T-cell (primary cell): ENCODE measurements around the gene PDGFD. TPM values are rescaled to one million over a fixed set of nuclear protein-coding genes. Genes with fewer than 3 reads are reported as not detected.

Source experiments
- ATAC-seq, 4 experiments: fragments of 200-7000 bp in 3 of 4; fragments of 150-1000 bp in 1 of 4; cut with Tn5 transposase; replicated peaks in 1 of 4; 1 replicate in 3 of 4; 2 replicates in 1 of 4; pipeline ENCODE4 v1.10.0; 2021; ENCODE audit warnings: moderate library complexity in 3 of 4, mild to moderate bottlenecking in 2 of 4, moderate number of reproducible peaks in 1 of 4
- CTCF ChIA-PET, 2 donors: fragments of 300-600 bp; sonication (Branson Sonifier 250); formaldehyde crosslinking; loops; one replicate each; lab custom pipeline; 2022; ENCODE audit warnings: antibody characterized with exemption in 2 of 2; lab: Charles Lee
- POLR2A ChIA-PET, 2 donors: fragments of 300-600 bp; sonication (Branson Sonifier 250); formaldehyde crosslinking; loops; one replicate each; lab custom pipeline; 2022; ENCODE audit warnings: antibody characterized with exemption in 2 of 2; lab: Charles Lee
- DNase-seq, 35 experiments: peaks; one replicate each; pipeline versions ENCODE4 v3.0.0 to v3.0.0-alpha.2; 2013 to 2023
- H3K27ac ChIP-seq: one replicate; pipeline ENCODE4 v1.5.1; 2013; ENCODE audit warnings: low read length
- H3K27me3 ChIP-seq, 2 experiments: replicated peaks in 1 of 2; 1 replicate in 1 of 2; 2 replicates in 1 of 2; pipeline versions ENCODE4 v1.6.1 to v1.7.0; 2013; ENCODE audit warnings: low read length in 1 of 2, mixed read lengths in 1 of 2; ENCODE audit not compliant: control insufficient read depth in 2 of 2, insufficient read depth in 2 of 2; ENCODE audit errors: extremely low read depth in 1 of 2
- H3K36me3 ChIP-seq, 2 donors: 1 replicate in 1 of 2; 2 replicates in 1 of 2; pipeline versions ENCODE4 v1.6.1 to v1.7.0; 2013; ENCODE audit warnings: low read length in 1 of 2; ENCODE audit not compliant: control insufficient read depth in 2 of 2, insufficient read depth in 1 of 2; ENCODE audit errors: extremely low read depth in 1 of 2
- H3K4me1 ChIP-seq, 2 experiments: 1 replicate in 1 of 2; 2 replicates in 1 of 2; pipeline versions ENCODE4 v1.6.1 to v1.7.0; 2013; ENCODE audit warnings: low read length in 2 of 2, mixed read lengths in 1 of 2; ENCODE audit not compliant: insufficient read depth in 2 of 2, control insufficient read depth in 1 of 2; ENCODE audit errors: extremely low read depth in 1 of 2
- H3K4me3 ChIP-seq, 2 donors: 1 replicate in 1 of 2; 2 replicates in 1 of 2; pipeline versions ENCODE4 v1.5.1 to v1.7.0; 2013; ENCODE audit warnings: mild to moderate bottlenecking in 2 of 2, low read length in 1 of 2, moderate library complexity in 1 of 2; ENCODE audit not compliant: control insufficient read depth in 1 of 2; ENCODE audit errors: extremely low read depth in 1 of 2
- H3K9me3 ChIP-seq: 2 replicates; pipeline ENCODE4 v1.7.0; 2013
- H3K27ac Mint-ChIP-seq, 2 donors: one replicate each; pipeline ENCODE4 v1.8.0; 2020 to 2021; ENCODE audit warnings: mild to moderate bottlenecking in 2 of 2, mixed read lengths in 2 of 2
- H3K27me3 Mint-ChIP-seq, 2 donors: one replicate each; pipeline ENCODE4 v1.8.0; 2021 to 2022; ENCODE audit warnings: mixed read lengths in 2 of 2
- H3K36me3 Mint-ChIP-seq: one replicate; pipeline ENCODE4 v1.8.0; 2021; ENCODE audit warnings: mixed read lengths
- H3K4me1 Mint-ChIP-seq, 3 donors: one replicate each; pipeline ENCODE4 v1.8.0; 2020 to 2022; ENCODE audit warnings: mixed read lengths in 3 of 3, mild to moderate bottlenecking in 1 of 3
- H3K4me3 Mint-ChIP-seq, 3 donors: one replicate each; pipeline ENCODE4 v1.8.0; 2020 to 2022; ENCODE audit warnings: mild to moderate bottlenecking in 3 of 3, mixed read lengths in 3 of 3, moderate library complexity in 3 of 3
- H3K9me3 Mint-ChIP-seq, 3 donors: one replicate each; pipeline ENCODE4 v1.8.0; 2020 to 2022; ENCODE audit warnings: mixed read lengths in 3 of 3
- WGBS: methylation state at CpG from one replicate; pipeline ENCODE4 v1.1.5; 2013; ENCODE audit warnings: missing lambda C conversion rate; ENCODE audit not compliant: insufficient coverage; 5-methylcytosine and 5-hydroxymethylcytosine counted together
- total RNA-seq, 35 experiments: library from RNA in 6 of 35; stranded (reverse) in 6 of 35; fragments of 120-200 nt in 1 of 35; gene quantifications; one replicate each; pipeline versions ENCODE4 v1.2.1 to v1.2.4 and lab custom pipeline; 2013 to 2026

The PDGFD gene
- total RNA-seq, 5 donors from 2014 or later (not counting 1 experiment from before 2014, with no cell fraction given): 0.35 to 2.9 (median 1.2) TPM

DNA sequence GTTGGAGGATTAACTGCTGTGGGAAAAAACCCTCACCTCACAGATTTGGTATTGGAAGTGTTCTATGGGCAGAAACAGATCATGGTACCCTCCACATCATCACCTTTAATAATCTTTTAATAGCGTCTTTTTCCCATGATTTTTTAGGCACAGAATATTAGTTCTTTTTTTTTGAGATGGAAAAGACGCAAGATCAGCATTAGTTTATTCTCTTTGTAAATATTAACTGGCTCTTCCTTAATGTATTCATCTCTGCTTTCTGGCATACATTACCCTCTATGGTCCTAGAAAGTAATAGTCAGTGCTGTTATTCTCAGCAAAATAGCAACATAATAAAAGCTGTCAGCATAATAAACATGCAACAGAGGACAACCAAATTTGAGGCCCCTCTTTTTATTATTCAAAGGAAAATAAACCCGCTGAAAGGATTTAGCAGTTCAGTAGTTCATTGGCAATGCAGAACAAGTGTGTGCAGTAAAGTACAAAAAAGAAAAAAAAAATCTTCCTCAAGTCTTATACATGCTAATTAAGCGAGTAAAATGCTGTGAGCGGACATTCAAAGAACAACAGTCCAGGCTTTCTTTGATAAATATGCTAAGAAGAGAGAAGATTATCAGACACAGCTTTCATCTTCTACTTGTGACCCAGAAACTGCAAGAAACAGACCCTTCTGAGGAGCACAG lies 165.0 kb downstream of the PDGFD start:
- no peaks in the 10 kb centered on the region for H3K36me3 Mint-ChIP-seq
- WGBS: no CpG with 5 or more reads among the region's 5 CpGs
- no peaks in the 10 kb centered on the region for H3K4me1 Mint-ChIP-seq
- POLR2A ChIA-PET: no interaction called here
- Histone ChIP-seq H3K27ac (no peak overlapping the region), H3K36me3 (no peaks in the 10 kb centered on the region), H3K4me3 (no peak overlapping the region), H3K9me3 (no peaks in the 10 kb centered on the region), H3K4me1 (no peaks in the 10 kb centered on the region), H3K27me3 (no peaks in the 10 kb centered on the region)
- no peak overlapping the region for H3K4me3 Mint-ChIP-seq
- H3K27me3 Mint-ChIP-seq: no peaks in the 10 kb centered on the region
- H3K27ac Mint-ChIP-seq: no peak overlapping the region
- no peaks in the 10 kb centered on the region for H3K9me3 Mint-ChIP-seq
- ATAC-seq (no peak), DNase-seq (no peak)
- CTCF ChIA-PET: no interaction called here

DNA sequence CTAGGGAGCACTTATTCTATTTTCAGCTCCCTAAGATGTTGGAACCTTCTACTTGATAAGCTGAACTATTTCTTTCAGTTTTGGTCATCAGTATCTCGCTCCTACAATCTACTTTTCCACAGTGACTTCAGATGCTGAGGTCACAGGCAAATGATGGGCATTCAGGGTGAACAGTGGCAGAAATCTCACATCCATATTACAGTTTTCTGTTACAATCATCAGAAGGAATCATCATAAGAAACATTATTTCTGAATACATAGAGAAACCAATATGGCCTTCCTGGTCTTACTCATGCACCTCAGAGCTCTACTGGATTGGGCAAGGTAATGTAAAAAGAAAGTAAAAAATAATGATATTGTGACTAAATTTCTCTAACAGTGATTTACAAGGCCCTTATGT lies 166.9 kb downstream of the PDGFD start:
- ATAC-seq (no peak), DNase-seq (no peak)
- 71% methylated on average over 1 of the region's 1 CpG for WGBS
- Histone ChIP-seq H3K9me3 (no peaks in the 10 kb centered on the region), H3K36me3 (no peaks in the 10 kb centered on the region), H3K4me3 (no peak overlapping the region), H3K27ac (no peak overlapping the region), H3K4me1 (no peaks in the 10 kb centered on the region), H3K27me3 (no peaks in the 10 kb centered on the region)
- H3K4me1 Mint-ChIP-seq: no peaks in the 10 kb centered on the region
- H3K4me3 Mint-ChIP-seq: no peak overlapping the region
- no peaks in the 10 kb centered on the region for H3K27me3 Mint-ChIP-seq
- ChIA-PET CTCF (interaction anchor here in 1 of 2 donors (0.5 kb wide), 1 partner anchor 685 kb away, joined by 3 read pairs; no protein-coding TSS in a partner anchor), POLR2A (no interaction called here)
- H3K27ac Mint-ChIP-seq: no peak overlapping the region
- H3K9me3 Mint-ChIP-seq: no peaks in the 10 kb centered on the region
- no peaks in the 10 kb centered on the region for H3K36me3 Mint-ChIP-seq

DNA sequence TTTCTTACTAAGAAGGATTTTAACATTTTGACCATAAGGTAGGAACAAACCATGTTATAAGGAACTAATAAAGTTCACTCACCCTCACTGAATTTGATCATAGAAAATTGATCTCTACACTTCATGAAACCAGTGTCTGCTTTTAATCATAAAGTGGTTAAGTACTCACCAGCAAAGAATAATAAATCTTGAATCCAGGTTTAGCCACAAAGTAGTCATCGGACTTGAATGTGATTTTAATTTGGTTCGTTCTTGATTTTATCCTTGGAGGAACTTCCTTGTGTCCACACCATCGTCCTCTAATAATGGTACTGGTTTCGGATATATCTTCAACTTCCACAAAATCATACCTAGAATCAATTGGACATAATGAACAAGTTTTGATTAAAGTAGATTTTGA lies 168.1 kb downstream of the PDGFD start:
- H3K27ac Mint-ChIP-seq: no peak overlapping the region
- POLR2A ChIA-PET: no interaction called here
- H3K27me3 Mint-ChIP-seq: no peaks in the 10 kb centered on the region
- H3K36me3 Mint-ChIP-seq: no peaks in the 10 kb centered on the region
- H3K4me1 ChIP-seq: no peaks in the 10 kb centered on the region
- no peak overlapping the region for H3K27ac ChIP-seq
- WGBS: no CpG with 5 or more reads among the region's 4 CpGs
- CTCF ChIA-PET: no interaction called here
- H3K4me3 Mint-ChIP-seq: no peak overlapping the region
- no peak overlapping the region for H3K4me3 ChIP-seq
- H3K36me3 ChIP-seq: no peaks in the 10 kb centered on the region
- H3K9me3 ChIP-seq: no peaks in the 10 kb centered on the region
- no peaks in the 10 kb centered on the region for H3K27me3 ChIP-seq
- ATAC-seq: no peak
- no peaks in the 10 kb centered on the region for H3K9me3 Mint-ChIP-seq
- no peak for DNase-seq
- no peaks in the 10 kb centered on the region for H3K4me1 Mint-ChIP-seq

DNA sequence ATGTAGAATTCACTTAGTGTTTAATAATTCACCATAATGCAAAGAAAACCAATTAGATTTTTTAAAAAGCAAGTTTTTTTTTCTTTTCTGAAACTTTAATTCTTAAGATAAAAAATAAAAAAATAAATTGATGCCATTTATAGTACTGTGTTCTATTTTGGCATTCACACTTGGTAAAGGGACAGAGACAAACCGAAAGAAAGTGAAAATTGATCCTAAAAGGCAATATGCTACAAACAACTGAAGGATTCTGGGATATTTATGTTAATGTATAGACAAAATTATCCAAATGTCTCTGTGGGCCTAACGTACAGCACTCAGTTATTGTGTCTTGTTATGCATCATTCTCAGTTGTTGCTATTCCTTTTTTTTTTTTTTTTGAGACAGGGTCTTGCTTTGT lies 169.4 kb downstream of the PDGFD start:
- Mint-ChIP-seq H3K9me3 (no peaks in the 10 kb centered on the region), H3K27me3 (no peaks in the 10 kb centered on the region), H3K36me3 (no peaks in the 10 kb centered on the region), H3K4me1 (no peaks in the 10 kb centered on the region), H3K4me3 (no peak overlapping the region), H3K27ac (no peak overlapping the region)
- Histone ChIP-seq H3K9me3 (no peaks in the 10 kb centered on the region), H3K4me1 (no peaks in the 10 kb centered on the region), H3K36me3 (no peaks in the 10 kb centered on the region), H3K27me3 (no peaks in the 10 kb centered on the region), H3K4me3 (no peak overlapping the region), H3K27ac (no peak overlapping the region)
- CTCF ChIA-PET: no interaction called here
- DNase-seq (no peak), ATAC-seq (no peak)
- WGBS: 100% methylated on average over 1 of the region's 2 CpGs
- POLR2A ChIA-PET: no interaction called here

DNA sequence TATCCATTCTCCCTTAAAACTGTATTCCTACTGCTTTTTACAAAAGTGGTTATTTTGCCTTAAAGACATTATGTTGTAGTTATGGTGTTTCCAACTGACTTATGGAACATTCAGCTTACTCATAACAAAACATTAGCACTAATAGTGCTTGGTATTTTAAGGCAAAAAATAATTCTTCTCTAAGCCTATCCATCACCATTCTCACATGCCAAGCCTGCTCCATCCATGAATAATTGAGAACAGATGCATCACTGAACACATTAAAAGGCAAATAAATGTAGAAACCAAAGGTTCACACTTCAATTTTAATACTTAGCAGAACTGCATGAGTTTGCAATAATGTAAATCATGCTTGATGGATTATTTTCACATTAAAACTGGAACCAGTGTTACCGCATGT lies 169.9 kb downstream of the PDGFD start:
- H3K36me3 ChIP-seq: no peaks in the 10 kb centered on the region
- Mint-ChIP-seq H3K36me3 (no peaks in the 10 kb centered on the region), H3K4me1 (no peaks in the 10 kb centered on the region), H3K4me3 (no peak overlapping the region), H3K9me3 (no peaks in the 10 kb centered on the region), H3K27me3 (no peaks in the 10 kb centered on the region), H3K27ac (no peak overlapping the region)
- WGBS: no CpG with 5 or more reads among the region's 1 CpG
- no peaks in the 10 kb centered on the region for H3K27me3 ChIP-seq
- H3K27ac ChIP-seq: no peak overlapping the region
- H3K4me3 ChIP-seq: no peak overlapping the region
- ChIA-PET CTCF (no interaction called here), POLR2A (no interaction called here)
- H3K9me3 ChIP-seq: no peaks in the 10 kb centered on the region
- no peak for DNase-seq
- ATAC-seq: no peak
- no peaks in the 10 kb centered on the region for H3K4me1 ChIP-seq

DNA sequence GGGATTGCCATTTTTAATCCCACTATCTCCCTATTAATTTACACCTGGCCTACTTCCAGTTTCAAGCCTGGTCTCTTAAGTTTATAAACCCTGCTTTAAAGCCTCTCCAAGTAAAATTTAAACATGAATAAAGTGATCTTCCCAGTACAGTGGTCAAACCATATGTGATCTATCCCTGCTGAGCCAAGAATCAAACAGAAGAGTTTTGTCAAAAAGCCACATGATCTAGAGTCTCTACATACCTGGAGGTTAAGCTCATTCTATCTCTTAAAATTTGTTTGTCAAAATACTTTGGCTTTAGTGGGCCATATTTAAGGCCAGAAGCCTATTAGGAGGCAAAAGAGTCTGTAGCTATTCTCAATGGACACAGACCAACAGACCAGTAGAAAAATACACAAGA lies 170.4 kb downstream of the PDGFD start:
- Histone ChIP-seq H3K9me3 (no peaks in the 10 kb centered on the region), H3K27ac (no peak overlapping the region), H3K4me3 (no peak overlapping the region), H3K27me3 (no peaks in the 10 kb centered on the region), H3K4me1 (no peaks in the 10 kb centered on the region), H3K36me3 (no peaks in the 10 kb centered on the region)
- DNase-seq: no peak
- ChIA-PET POLR2A (interaction anchor here in 1 of 2 donors (0.6 kb wide), 1 partner anchor 1843 kb away, joined by 3 read pairs; no protein-coding TSS in a partner anchor), CTCF (no interaction called here)
- H3K27me3 Mint-ChIP-seq: no peaks in the 10 kb centered on the region
- no peaks in the 10 kb centered on the region for H3K4me1 Mint-ChIP-seq
- no peak for ATAC-seq
- H3K9me3 Mint-ChIP-seq: no peaks in the 10 kb centered on the region
- no peaks in the 10 kb centered on the region for H3K36me3 Mint-ChIP-seq
- no peak overlapping the region for H3K27ac Mint-ChIP-seq
- H3K4me3 Mint-ChIP-seq: no peak overlapping the region

DNA sequence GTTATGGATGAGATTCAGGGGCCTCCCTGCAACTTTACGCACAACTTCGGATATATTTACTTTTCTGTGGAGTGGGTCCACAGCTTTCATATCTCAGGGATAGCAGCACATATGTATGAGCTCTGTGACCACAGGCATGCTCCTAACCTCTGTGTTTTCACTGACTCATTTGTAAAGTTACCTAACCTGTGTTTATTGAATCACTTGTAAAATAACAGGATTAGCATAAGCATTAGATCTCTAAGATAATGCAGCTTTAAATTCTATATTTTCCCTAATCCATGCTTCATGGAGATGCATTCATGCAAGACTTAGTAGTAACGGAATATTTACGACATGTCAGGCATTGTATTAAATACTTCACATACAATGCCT lies 175.4 kb downstream of the PDGFD start:
- no peaks in the 10 kb centered on the region for H3K27me3 Mint-ChIP-seq
- no peaks in the 10 kb centered on the region for H3K36me3 Mint-ChIP-seq
- Histone ChIP-seq H3K4me3 (no peak overlapping the region), H3K36me3 (no peaks in the 10 kb centered on the region), H3K27ac (no peak overlapping the region), H3K27me3 (no peaks in the 10 kb centered on the region), H3K4me1 (no peaks in the 10 kb centered on the region), H3K9me3 (no peaks in the 10 kb centered on the region)
- ATAC-seq: no peak
- POLR2A ChIA-PET: no interaction called here
- no peak overlapping the region for H3K4me3 Mint-ChIP-seq
- WGBS: no CpG with 5 or more reads among the region's 4 CpGs
- H3K27ac Mint-ChIP-seq: no peak overlapping the region
- CTCF ChIA-PET: no interaction called here
- H3K9me3 Mint-ChIP-seq: peaks cover 0 to 9% (median 3%) of the 10 kb centered on the region in 3 donors
- H3K4me1 Mint-ChIP-seq: no peaks in the 10 kb centered on the region
- DNase-seq: no peak
